Neuron (in vitro differentiated cells): ENCODE results near the gene HHAT.

Experiments used
- H2AFZ ChIP-seq: one replicate; pipeline ENCODE4 v1.6.1; 2013; ENCODE audit warnings: low read depth, mild to moderate bottlenecking, inconsistent platforms, low read length, moderate library complexity
- H3K27me3 ChIP-seq: one replicate; pipeline ENCODE4 v1.6.1; 2013; ENCODE audit warnings: low read length; ENCODE audit not compliant: insufficient read depth
- H3K36me3 ChIP-seq: one replicate; pipeline ENCODE4 v1.6.1; 2013; ENCODE audit warnings: low read length; ENCODE audit not compliant: insufficient read depth
- H3K4me1 ChIP-seq: one replicate; pipeline ENCODE4 v1.6.1; 2013; ENCODE audit warnings: low read length; ENCODE audit not compliant: insufficient read depth
- H3K4me3 ChIP-seq: 2 replicates; pipeline ENCODE4 v1.5.1; 2013; ENCODE audit warnings: mild to moderate bottlenecking, low read length, moderate library complexity
- H3K9me3 ChIP-seq: one replicate; pipeline ENCODE4 v1.6.1; 2013; ENCODE audit warnings: low read length

HHAT gene

DNA sequence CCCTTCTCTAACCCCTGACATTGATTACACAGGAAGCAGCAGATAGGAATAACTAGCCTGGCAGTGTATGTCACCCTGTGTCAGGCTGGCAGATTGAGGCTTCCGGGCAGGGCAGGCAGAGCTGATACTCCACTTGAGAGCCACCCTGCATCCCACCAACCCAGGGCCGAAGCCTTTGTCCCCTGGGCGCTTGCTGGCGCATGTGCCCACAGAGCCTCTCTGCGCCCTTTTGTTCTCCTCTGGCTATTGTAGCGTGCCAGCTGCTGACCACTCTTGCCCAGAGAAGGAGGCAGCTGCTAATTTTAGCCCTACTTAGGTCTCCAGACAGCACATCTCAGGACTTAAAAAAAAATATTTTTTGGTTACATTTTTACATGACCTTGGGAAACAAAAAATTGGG, 304.9 kb downstream of the HHAT start:
- peaks cover 7% of the 10 kb centered on the region for H3K4me1 ChIP-seq
- H3K9me3 ChIP-seq, result no peaks in the 10 kb centered on the region
- H3K4me3 ChIP-seq, result no peak overlapping the region
- H2AFZ ChIP-seq, result no peak overlapping the region
- H3K36me3 ChIP-seq, result no peaks in the 10 kb centered on the region
- H3K27me3 ChIP-seq, result no peaks in the 10 kb centered on the region

DNA sequence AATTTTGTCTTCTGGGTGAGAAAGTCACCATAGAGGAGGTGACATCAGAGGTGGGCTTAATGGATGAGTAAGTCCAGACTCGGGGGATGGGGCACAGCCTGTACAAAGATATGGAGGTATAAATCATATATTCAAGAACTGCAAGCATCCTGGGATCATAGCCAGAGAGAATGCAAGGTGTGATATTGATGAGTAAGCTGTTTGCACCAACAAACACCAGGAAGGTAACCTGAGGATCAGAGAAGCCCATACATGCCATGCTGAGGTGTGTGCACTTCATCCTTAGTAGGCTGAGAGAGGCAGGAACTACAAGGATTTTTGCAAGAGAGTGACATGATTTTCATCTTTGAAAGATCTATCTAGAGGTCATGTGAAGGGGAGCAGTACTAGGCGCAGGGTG, 306.4 kb downstream of the HHAT start:
- Histone ChIP-seq H3K27me3 (no peaks in the 10 kb centered on the region), H3K9me3 (no peaks in the 10 kb centered on the region), H3K4me1 (peaks cover 7% of the 10 kb centered on the region), H3K36me3 (no peaks in the 10 kb centered on the region), H2AFZ (no peak overlapping the region), H3K4me3 (no peak overlapping the region)

DNA sequence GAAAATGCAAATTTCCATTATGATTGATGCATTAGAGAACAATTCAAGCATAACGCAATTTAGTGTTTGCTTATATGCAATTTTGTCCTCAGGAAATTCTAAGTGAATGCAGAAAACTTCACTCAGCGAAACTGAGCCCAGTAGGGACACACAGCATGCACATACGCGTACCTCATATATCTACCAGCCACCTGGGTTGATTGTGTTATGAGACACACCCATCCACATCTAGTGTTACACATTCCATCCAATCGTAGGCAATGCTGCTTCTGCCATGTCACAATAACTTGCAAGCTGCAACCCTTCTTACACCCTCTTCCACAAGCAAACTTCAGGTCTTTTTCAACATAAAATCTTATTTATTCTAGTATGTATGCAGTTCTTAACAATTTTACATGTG, 312.9 kb downstream of the HHAT start:
- H3K4me3 ChIP-seq, result no peak overlapping the region
- no peak overlapping the region for H2AFZ ChIP-seq
- H3K27me3 ChIP-seq, result no peaks in the 10 kb centered on the region
- no peaks in the 10 kb centered on the region for H3K36me3 ChIP-seq
- no peaks in the 10 kb centered on the region for H3K9me3 ChIP-seq
- no peaks in the 10 kb centered on the region for H3K4me1 ChIP-seq

DNA sequence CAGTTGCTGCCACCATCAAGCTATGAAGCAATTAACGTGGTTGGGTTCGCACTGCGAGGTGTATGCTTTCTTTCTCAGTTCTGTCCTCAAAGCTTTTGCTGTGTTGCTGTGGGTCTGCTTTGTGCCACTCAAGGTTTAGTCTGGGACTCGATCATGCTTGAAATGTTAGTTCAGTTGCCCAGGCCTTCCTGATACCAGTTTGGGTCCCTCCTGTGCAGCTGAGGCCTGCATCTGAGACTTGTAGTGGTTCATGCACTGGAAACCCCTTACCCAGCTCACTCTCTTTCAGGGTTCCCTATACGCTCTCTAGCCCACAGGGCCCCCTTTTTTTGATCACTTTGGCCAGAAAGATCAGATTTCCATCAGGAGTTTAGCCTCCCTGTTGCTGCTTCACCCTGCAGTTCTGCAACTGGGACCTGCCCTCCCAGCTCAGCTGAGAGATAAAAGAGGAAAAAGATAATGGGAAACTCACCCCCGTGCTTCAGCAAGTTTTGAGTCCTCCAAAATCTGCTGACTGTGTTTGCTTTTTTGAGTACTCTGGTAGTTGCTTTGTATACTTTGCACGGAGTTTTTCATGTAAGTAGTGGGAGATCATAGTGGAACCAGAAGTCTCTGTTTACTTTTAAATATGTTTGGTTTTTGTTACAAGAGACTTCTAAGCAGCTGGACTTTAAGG, 317.0 kb downstream of the HHAT start:
- Histone ChIP-seq H3K36me3 (no peaks in the 10 kb centered on the region), H2AFZ (no peak overlapping the region), H3K4me3 (no peak overlapping the region), H3K9me3 (no peaks in the 10 kb centered on the region), H3K4me1 (no peaks in the 10 kb centered on the region), H3K27me3 (no peaks in the 10 kb centered on the region)

DNA sequence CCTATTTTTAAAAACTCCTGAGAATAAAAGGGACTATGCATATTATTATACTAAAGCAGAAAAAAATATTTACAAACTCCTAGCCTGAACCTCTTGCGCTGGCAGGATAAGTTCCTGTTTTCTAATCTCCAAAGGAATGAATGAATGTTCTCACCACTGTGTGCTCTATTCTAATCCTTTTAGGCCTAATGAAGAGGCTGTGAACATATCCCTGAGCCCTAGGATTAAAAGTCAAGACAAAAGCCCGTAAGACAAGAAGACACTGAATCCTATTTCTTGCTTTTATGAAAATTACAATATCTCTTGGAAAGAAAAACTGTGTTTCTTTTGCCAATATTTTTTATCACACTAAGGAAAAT, 317.5 kb downstream of the HHAT start:
- H3K9me3 ChIP-seq, result no peaks in the 10 kb centered on the region
- no peaks in the 10 kb centered on the region for H3K36me3 ChIP-seq
- H3K4me3 ChIP-seq, result no peak overlapping the region
- H3K4me1 ChIP-seq, result no peaks in the 10 kb centered on the region
- no peaks in the 10 kb centered on the region for H3K27me3 ChIP-seq
- H2AFZ ChIP-seq, result no peak overlapping the region

DNA sequence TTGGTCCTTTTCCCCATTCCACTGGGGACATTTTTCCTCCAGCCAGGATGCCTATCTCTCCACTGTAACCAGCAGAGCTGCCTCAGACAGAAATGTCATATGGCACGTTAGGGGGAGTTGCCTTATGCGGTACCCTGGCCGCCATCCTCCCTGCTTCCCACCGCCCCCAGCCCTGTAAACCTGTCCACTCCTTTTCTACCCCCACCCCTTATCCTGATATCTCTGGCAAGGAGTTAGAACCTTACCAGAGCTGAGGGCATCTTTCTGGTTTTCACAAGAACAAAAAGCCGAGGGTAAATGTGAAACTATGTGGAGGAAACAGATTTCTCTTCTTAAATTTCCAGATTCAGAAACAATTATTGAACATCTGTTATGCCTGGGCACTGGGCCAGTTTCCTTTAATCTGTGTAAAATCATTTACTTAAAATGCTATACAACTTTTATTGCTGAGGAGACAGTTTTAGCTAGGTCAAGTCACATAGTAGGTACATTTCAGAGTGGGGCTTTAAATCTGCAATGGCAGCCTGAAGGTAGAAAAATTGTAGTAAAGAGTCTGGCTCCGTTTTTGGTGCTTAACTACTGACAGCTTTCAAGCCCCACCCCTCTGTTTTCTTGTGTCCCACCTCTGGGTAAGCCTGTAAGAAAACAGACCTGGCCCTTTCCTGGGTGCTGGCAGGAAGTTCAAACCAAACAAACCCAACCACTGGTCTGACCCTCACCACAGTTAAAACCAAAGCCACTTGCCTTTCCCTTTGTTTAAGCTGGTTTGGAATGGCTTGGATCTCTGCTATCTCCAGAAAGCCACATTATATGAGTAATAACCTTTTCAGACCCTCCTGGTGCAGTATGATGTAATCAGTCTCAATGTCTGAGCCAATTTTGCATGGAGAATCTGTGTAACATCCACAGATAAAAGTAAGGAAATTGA, 319.0 kb downstream of the HHAT start:
- no peaks in the 10 kb centered on the region for H3K36me3 ChIP-seq
- H3K27me3 ChIP-seq, result no peaks in the 10 kb centered on the region
- no peaks in the 10 kb centered on the region for H3K4me1 ChIP-seq
- no peaks in the 10 kb centered on the region for H3K9me3 ChIP-seq
- H3K4me3 ChIP-seq, result no peak overlapping the region
- no peak overlapping the region for H2AFZ ChIP-seq

DNA sequence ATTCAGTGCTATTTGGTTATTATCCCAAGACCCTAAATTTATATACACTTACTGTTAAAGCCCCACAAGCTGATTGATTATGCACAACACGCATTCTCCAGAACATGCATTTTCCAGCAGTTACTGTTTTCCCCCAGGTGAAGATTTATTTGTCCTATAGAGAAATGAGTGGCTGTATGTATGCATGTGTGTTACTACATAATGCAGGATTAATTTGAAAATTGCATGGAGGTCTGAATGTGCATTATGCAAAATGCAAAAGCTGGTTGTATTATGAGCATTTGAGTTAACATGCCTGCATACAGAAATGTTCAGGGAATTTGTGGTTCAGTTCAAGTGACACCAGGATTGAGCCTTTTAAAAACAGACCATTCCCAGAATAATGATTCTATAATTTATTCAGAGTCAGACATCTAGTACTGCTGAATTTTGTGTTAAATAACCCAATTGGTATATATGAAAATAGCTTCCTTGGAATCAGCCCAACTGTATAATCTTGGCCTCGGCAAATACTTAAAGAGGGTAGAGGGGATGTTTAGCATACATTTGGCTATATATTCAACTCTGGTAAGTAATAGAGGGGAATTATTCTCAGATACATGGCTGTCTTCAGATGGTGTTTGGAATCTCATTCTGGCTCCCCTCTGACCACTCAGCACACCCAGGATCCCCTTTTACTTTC, 320.0 kb downstream of the HHAT start:
- Histone ChIP-seq H3K36me3 (no peaks in the 10 kb centered on the region), H3K27me3 (no peaks in the 10 kb centered on the region), H3K9me3 (no peaks in the 10 kb centered on the region), H3K4me3 (no peak overlapping the region), H2AFZ (no peak overlapping the region), H3K4me1 (no peaks in the 10 kb centered on the region)

DNA sequence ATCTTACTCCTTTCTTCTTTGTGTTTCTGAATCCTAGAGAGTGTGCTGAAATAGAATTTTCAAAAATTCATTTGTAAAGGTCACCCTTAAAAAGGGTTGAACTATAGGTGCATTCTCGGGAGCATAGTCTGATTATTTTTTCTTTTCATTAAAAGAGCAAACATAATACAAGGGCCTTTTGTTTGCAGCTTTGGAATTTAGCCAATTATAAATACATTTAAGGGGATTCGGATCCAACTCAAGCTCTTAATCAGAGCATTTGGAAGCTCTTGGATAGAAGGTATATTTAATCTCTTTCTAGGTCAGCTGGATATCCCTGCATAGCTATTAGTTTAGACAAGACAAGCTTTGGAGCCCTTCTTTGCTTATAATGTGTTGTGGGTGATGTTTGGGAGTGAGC, 321.7 kb downstream of the HHAT start:
- H2AFZ ChIP-seq, result no peak overlapping the region
- no peaks in the 10 kb centered on the region for H3K27me3 ChIP-seq

DNA sequence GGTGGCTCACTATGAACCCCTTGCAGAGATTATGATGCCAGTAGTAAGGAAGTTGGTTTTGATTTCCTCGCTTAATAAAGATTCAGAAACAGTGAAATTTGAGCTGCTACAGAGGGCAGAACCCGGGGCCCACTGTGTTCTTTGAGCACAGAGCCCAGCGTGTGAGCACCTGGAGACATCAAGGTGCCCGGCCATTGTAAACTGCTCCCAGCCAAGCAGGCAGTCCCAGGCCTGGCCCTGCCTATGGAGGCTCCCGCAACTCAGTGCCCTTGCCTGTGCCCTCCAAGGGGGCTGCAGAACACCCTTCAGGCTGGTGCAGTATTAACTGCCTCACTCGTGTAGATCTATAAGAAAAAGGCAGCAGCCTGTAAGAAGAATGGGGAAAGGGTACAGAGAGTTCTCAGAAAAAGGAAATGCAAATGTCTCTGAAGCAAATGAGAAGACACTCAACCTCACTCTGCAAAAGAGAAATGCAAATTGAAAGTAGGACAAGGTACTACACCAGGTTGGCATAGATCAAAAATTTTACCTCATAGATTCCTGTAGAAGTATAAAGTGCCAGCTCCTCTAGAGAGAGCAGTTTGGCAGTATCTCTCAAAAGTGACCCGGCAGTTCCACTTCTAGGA, 323.7 kb downstream of the HHAT start:
- Histone ChIP-seq H3K36me3 (no peaks in the 10 kb centered on the region), H3K4me3 (no peak overlapping the region), H3K4me1 (no peaks in the 10 kb centered on the region), H2AFZ (no peak overlapping the region), H3K9me3 (no peaks in the 10 kb centered on the region), H3K27me3 (no peaks in the 10 kb centered on the region)

More for the DNA sequence above, 321.7 kb downstream of the HHAT start:
- no peaks in the 10 kb centered on the region for H3K36me3 ChIP-seq
- no peak overlapping the region for H3K4me3 ChIP-seq
- H3K4me1 ChIP-seq, result no peaks in the 10 kb centered on the region
- H3K9me3 ChIP-seq, result no peaks in the 10 kb centered on the region

DNA sequence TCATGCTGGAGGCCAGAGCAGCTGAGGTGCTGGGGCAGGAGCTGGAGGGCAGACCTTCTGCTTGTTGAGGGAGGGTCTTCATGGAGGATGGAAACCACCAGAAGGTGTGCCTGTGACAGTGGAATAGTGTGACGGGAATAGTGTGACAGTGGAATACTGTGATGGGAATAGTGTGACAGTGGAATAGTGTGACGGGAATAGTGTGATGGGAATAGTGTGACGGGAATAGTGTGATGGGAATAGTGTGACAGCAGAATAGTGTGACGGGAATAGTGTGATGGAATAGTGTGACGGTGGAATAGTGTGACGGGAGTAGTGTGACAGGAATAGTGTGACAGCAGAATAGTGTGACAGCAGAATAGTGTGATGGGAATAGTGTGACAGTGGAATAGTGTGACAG, 325.1 kb downstream of the HHAT start:
- Histone ChIP-seq H3K4me1 (no peaks in the 10 kb centered on the region), H3K27me3 (no peaks in the 10 kb centered on the region), H3K9me3 (no peaks in the 10 kb centered on the region), H3K4me3 (no peak overlapping the region), H3K36me3 (no peaks in the 10 kb centered on the region), H2AFZ (no peak overlapping the region)

DNA sequence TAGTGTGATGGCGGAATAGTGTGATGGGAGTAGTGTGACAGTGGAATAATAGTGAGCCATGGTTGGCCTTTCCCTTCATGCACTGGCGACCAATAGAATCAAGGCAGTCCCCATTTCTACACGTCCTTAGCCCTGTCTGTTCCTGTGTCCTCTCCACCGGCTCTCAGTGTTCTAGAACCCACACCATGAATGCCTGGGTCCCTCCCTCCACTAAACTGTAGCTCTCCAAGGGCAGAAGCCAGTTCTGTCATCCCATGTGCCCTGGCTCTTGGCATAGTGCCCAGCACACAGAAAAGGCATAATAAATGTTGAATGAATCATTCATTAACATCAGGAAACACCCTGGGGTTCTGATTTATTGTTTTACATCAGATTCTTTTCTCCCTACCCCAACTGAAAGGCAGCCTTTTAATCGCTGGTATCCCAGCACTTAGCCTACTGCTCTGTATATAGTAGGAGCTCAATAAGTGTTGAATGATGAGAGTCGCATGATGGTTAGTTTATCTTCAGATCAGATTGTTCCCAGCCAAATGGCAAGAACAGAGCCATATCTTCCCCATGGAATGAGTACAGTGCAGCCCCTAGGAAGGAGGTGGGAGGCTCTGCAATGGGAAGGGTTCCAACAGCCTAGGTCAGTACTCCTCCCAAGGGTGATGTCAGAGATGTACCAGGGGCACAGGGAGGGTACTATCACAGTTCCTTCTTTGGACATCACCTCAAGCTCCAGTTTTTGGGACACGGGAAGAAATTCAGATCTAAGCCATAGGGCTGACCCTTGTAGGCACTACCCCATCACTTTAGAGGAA, 325.7 kb downstream of the HHAT start:
- Histone ChIP-seq H3K4me3 (no peak overlapping the region), H2AFZ (no peak overlapping the region), H3K27me3 (no peaks in the 10 kb centered on the region), H3K9me3 (no peaks in the 10 kb centered on the region), H3K36me3 (no peaks in the 10 kb centered on the region), H3K4me1 (no peaks in the 10 kb centered on the region)

DNA sequence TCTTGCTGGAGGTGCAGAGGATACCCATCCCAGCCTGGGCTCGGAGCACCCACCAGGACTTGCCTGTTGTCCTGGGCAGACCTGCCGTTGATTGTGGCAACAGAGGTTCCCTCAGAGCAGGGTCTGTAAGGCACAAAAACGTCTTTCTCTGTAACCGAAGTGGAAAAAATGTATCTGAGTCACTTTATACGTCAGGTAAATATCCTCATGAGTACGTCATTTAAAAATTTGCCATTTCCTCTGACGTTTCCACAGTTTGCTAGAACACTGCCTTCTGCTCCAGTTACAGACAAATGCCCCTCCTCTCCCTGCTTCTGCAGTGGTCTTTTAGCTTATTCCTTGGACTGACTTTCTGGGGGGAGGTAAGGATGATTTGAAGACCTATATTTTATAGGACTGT, 326.8 kb downstream of the HHAT start:
- no peaks in the 10 kb centered on the region for H3K4me1 ChIP-seq
- no peaks in the 10 kb centered on the region for H3K27me3 ChIP-seq
- no peak overlapping the region for H2AFZ ChIP-seq
- H3K4me3 ChIP-seq, result no peak overlapping the region
- H3K36me3 ChIP-seq, result no peaks in the 10 kb centered on the region
- H3K9me3 ChIP-seq, result no peaks in the 10 kb centered on the region
